Bone marrow (tissue), 2 donors: ENCODE data around the gene SMCO2.

Source experiments
- DNase-seq, 2 donors: peaks; one replicate each; lab custom pipeline; 2025; lab: John Stamatoyannopoulos, UW

The SMCO2 gene

DNA sequence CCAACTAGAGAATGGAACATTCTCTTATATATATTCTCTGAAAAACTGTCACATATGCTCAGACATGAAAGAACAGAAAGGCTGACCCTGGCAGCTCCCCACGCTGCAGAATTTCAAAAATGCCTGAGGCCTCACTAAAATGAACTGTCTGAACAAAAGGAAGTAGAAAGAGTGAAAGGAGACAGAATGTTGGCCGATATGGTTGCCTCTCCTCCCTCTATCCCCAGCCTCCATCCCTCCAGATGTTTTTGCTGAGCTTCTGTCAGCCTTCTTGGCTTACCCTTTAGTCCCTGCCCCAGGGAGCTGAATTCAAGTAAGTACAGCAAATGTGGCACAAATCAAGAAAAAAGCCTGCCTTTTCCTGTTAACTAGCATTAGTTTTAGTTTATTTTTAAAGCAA lies 6.9 kb downstream of the SMCO2 start:
- no peak for DNase-seq

DNA sequence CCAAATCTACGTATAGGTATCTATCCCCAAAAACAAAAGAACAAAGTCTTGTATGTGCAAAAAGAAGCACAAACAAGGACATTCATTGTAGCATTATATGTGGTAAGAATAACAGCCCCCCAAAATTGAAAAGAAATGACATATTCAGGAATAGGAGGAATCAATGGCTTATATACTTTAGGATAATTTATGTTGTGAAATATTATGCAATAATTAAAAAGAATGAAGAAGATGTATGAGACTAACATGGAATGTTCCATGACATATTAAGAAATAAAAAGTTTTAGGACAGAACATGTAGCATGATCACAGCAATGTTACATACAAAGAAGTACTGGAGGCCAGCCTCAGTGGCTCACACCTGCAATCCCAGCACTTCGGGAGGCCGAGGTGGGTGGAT lies 9.1 kb downstream of the SMCO2 start:
- no peak for DNase-seq

DNA sequence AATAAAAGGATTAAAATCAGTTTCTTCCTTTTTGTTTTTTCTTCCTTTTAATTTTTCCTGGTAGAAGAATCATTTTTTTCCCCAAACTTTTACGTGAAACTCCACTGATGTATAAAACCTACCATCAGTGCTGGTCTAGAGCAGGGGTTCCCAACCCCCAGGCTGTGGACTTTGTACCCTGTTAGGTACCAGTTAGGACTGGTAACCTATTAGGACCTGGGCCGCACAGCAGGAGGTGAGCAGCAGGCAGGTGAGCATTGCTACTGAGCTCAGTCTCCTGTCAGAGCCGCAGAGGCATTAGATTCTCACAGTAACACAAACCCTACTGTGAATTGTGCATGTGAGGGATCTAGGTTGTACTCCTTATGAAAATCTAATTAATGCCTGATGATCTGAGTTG lies 10.1 kb downstream of the SMCO2 start:
- no peak for DNase-seq

DNA sequence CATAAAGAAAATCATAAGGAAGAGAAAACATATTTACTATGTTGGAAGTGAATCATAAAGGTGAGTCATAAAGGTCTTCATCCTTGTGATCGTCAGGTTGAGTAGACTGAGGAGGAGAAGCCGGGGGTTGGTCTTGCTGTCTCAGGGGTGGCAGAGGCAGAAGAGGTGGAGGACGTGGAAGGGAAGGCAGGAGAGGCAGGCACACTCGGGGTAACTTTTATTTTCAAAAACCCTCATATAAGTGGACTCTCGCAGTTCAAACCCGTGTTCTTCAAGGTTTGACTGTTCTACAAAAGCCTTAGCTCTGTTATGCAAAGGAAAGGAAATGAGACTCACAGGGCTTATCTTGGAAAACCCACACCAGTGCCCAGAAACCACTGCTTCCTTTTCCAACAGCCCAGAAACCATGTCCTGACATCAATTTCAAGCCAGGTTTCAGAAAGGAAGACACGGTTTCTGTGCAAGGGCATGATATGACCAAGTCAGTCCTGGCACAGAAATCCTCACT lies 14.0 kb downstream of the SMCO2 start:
- peak in 1 of 2 donors; percentile 79 for DNase-seq

DNA sequence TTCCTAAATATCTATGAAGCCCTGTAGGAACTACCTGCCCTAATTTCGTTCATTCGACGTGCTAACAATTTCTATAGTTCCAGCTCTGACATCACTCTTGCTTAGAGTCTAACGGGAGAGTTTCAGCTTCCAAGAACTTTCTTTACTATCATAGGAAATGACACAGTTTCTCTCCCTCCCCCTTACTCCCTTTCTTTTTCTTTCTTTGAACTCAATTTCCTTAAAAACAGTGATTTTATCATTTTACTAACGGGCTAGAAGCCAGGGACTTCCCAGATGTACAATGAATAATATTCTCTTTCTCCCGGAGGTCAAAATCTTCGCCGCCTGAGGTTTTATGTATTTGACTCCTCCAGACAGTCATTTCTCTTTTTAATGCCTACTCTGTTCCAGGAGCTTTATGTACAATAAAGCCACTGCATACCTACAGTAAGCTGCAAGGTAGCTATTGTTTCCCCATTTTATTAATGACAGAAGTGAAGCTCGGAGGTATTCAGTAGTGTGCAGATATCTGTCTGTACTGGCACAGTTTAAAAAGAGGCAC lies 15.7 kb downstream of the SMCO2 start:
- peak in 1 of 2 donors; percentile 13 for DNase-seq

DNA sequence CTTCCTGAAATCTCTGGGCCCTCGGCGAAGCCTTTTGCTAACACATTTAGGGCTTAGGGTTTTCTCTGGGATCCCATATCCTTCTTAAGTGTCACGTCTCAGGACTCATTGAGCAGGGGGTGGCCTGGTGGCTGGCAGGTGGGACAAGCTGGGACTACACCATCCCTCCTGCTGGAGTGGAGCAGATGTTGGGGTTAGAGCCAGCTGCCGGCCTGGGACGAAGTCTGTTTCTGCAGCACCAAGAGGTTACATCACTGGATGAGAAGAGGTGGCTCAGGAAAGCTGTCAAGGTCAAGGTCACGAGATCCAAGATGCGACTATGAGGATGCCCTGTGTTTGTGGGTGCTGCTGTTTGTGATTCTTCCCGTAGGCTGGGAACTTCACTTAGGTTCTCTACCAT lies 16.3 kb downstream of the SMCO2 start:
- DNase-seq = no peak

DNA sequence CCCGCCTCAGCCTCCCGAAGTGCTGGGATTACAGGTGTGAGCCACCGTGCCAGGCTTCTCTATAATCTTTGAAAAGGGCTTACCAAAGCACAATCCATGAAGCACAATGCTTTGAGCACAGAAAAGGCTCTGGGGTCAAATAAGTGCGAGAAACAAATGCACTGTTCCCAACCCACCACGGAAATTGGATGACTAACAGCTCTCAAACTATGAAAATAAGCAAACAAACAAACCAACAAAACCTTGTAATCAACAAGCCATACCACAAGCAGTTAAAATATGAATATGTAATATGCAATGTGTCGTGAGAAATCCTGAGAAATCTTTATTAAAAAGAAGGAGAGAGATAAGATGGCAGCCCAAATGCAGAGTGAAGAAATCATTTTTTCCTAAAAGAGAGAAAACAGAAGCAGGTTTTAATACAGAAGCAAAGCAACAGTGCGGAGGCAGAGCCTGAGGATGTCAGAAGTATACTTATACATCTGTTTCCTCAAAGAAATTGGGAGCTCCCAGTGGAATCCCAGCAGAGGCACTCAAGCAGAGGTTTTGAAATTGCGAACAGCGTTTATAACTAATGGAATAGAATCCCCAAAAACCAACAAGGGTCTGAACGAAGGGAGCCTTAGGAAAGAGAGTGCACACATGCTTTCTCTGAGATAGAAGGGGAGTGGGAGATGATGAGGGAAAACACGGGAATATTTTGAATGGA lies 17.1 kb downstream of the SMCO2 start:
- no peak for DNase-seq

DNA sequence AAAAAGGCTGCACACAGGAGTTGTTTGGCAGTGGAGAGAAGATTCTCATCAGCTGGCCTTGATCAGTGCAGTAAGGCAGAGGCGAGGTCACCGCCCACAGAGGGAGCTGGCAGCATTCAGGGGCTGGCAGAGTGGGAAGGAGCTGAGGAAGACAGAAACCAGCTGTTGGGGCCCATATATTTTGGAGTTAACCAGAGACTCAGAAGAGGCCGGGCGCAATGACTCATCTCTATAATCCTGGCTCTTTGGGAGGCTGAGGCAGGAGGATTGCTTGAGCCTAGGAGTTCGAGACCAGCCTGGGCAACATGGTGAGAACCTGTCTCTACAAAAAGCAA lies 17.7 kb downstream of the SMCO2 start:
- peak in 1 of 2 donors; percentile 63 for DNase-seq

DNA sequence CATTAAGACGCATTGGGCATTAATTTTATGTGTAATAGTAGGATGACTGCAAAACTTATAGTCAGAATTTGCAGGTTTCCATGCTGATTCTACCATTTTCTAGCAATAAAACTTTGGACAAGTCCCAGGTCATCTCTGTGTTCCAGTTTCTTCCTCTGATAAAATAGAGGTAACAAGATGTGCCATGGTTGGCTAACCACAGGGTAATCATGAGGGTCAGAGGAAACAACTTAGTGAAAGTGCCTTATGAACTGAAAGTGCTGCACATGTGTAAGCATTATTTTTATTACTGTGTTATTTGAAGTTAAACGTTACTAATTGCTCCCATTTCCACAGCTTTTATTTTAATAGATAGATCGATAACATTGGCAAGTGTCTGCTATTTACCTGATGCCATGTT lies 21.1 kb downstream of the SMCO2 start:
- DNase-seq = no peak

DNA sequence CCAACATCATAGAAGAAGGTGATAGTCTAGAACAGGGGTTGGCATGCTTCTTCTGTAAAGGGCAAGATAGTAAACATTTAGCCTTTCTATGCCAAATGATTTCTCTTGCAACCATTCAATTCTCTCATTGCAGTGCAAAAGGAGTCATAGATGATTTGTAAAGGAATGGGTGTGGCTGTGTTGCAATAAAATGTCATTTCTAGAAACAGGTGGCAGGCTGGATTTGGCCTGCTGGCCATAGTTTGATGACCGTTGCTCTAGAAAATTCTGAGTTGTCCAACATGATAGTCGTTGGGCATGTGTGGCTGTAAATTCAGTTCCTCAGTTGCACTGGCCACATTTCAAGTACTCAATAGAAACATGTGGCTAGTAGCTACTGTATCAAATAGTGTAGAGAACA lies 21.7 kb downstream of the SMCO2 start:
- DNase-seq = no peak

DNA sequence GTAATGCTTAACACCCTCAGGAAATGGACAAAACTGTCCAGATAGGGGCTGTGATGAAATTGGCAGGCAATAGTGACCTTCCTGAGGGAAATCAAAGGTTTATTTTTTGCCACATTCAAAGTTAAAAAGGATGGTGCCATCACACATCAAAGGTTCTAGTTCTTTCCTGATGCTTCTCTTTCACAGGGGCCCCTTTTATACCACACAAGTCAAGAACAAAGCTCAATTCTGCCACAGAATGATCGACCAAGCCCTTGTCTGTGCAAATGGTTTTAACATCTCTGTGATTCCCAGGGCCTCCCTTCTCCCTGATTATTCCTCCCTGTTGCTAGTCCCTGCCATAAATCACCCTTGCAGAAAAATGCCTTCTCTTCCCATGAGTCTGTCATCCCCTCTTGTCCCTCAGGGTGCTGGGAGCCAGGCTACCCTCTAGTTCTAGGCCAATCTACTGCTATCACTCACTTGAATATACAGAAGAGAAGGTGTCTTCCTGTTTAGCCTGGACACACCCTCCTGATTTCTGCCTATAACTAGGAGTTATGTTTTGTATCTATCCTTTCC lies 22.7 kb downstream of the SMCO2 start:
- no peak for DNase-seq

DNA sequence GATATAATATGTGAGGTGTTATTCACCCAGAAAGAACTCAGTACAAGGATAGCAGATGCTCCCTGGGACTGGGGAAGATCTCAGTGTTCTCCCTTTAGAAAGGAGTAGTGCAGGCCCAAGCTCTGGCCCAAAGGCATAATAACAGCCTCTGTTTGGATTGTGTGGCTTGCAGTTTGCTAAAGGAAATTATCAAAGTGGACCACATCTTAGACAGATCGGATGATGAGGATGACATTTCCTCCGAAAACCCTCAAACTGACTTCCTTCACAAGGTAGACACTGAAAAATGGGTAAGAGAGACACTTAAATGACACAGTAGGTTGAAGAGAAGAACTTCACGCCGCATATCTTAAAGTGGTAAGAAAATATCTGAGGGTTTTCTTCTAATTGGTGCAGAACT lies 26.1 kb downstream of the SMCO2 start:
- DNase-seq = peak in 1 of 2 donors; percentile 13

DNA sequence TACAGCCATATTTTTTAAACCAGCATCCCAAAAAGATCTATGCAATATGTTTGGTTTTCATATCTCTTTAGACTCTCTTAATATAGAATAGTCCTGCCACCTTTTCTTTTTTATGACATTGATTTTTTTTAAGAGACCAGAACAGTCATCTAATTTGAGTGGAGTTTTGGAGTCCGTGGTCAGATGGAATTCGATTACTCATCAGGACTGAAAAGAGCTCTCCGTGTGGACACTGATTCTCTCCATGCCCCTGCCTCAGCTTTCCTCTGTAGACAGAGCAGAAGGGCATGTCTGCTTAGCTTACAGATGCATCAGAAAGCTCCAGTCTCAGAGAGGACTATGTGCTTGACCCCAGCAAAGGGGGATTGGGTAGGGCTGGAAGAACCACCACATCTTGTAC lies 27.8 kb downstream of the SMCO2 start:
- DNase-seq = no peak

DNA sequence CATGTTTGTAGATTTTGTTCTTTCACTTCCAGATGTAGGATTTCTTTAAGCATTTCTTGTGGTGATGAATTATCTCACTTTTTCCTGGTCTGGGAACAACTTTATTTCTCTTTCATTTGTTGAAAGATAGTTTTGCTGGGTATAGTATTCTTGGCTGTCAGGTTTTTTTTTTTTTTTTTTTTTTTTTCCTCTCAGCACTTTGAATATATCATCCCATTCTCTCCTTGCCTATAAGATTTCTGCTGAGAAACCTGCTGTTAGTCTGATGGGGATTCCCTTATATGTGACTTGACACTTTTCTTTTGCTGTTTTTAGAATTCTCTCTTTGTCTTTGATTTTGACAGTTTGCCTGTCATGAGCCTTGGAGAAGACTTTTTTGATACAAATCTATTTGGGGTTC lies 30.5 kb downstream of the SMCO2 start:
- DNase-seq = no peak

DNA sequence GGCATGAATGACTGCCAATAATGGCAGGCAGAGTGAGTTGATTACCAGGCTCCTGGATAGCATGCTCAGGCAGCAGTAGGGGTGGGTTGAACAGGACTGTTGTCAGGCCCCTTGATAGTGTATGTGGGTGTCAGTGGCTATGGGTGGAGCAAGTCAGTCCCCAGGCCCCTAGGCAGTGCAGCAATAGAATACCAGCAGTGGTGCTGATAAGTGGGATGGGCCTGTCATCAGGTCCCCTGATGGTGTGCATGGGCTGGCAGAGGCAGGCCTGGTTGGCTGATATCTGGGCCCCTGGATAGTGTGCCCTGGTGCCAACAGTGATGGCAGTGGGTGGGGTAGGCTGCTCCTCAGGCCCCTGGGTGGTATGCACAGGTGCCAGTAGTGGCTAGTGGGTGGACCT lies 32.4 kb downstream of the SMCO2 start:
- no peak for DNase-seq

DNA sequence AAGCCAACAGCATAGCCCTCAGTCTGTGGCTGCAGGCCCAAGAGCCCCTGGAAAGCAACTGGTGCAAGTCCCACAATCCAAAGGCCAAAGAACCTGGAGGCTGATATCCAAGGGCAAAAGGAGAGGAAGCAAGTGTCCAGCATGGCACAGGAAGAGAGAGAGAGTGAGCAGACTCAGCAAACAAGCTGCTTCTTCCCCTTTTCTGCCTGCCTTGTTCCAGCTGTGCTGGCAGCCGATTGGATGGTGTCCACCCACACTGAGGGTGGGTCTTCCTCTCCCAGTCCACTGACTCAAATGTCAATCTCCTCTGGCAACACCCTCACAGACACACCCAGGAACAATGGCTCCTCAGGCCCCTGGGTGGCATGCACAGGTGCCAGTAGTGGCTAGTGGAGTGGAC lies 33.5 kb downstream of the SMCO2 start:
- DNase-seq = no peak

DNA sequence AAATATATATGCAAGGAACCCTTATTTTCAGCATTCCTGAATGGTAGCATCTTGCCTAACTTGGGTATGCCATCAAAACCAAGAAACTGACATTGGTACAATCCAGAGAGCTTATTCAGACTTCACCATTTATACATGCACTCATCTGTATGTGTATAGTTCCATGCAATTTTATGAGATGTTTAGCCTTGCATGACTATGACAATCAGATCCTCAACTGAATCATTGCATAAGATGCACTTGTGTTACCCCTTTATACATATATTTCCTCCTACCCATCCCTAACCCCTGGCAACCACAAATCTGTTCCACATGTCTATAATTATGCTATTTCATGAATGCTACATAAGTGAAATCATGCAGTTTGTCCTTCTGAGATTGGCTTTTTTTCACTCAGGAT lies 40.4 kb downstream of the SMCO2 start:
- no peak for DNase-seq

DNA sequence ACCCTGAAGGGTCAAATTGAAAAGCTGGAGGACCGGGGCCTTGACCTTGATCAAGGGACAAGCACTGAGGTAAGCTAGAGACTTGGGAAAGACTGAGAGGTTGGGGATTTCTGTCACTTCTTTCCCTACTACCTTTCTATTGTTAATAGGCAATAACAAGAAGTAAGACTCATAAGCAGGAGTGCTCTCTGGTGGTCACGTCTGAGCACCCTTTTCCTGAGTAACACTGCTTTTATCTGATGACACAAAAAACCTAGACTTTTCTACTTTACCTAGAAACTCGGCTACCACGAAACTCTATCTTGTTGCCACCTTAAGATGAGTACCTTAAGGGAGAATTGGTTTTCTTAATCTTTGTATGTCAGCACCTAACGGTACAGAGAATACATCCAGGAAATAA lies 41.9 kb downstream of the SMCO2 start:
- DNase-seq = no peak

DNA sequence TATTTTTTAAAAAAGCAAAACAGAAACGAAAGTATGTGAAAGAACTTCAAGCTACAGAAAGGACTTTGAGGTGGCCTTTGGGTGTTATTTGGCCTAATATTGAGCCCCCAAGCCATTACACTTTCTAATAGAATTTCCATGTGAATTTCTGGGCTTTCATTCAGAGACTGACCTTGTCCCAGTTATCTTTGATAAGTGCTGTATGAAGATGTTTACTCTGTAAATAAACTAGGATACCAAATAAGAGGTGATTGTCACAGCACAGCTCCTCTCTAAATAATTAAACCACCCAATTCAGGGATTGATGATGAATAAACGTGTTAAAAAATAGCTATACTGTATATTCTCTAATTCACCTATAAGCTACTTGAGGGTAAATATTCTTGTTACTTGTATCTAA lies 44.7 kb downstream of the SMCO2 start:
- no peak for DNase-seq

DNA sequence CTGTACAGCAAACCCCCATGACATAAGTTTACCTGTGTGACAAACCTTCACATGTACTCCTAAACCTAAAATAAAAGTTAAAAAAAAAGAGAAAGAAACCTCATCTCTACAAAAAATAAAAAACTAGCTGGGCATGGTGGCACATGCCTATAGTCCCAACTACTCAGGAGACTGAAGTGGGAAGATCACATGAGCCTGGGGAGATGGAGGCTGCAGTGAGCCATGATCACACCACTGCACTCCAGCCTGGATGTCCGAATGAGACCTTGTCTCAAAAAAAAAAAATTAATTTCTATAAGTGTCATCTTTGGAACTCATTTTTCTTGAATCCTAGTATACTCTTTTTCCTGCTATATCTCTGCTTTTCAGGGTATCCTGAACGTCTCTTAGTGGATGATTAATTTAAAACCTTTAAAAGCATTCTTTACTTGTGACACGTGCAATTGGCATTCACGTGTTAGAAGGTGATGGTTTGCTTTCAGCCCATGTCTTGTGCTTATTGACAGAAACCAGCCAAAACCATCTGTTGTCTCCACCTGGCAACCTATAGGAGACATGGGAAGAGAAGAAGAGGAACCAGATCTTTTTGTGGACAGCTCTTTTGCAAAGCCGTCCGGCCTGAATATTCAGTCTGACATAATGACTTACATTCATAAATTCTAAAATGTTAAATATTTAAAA lies 46.9 kb downstream of the SMCO2 start:
- DNase-seq = no peak

DNA sequence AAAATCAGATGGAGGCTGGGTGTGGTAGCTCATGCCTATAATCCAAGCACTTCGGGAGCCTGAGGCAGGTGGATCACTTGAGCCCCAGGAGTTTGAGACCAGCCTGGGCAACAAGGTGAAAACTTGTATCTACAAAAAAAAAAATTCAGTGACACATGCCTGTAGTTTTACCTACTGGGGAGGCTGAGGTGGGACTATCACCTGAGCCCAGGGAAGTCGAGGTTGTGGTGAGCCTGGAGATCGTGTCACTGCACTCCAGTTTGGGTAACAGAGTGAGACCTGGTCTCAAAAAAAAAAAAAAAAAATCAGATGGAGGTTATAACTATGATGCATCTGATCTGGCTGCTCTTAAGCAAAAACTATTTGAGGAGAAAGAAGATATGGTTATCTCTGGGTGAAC lies 50.9 kb downstream of the SMCO2 start:
- DNase-seq = no peak

DNA sequence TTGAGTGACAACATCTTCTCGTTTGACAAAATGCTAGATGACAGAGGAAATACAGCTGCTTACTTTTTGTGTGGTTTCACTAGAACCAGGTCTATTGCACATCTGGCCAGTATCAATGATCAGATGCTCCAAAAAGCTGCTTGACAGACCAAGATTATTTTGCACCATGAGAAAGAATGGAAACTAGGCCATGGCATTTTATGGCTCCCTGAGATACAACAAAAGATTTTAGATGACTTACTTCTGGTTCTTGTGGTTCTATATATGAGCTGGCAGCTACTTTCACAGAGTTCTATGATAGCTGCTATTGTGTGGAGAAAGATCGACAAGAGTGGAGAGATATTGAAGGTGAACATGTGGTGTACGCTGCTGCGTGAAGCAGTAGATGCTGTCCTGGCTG lies 51.6 kb downstream of the SMCO2 start:
- DNase-seq = no peak

DNA sequence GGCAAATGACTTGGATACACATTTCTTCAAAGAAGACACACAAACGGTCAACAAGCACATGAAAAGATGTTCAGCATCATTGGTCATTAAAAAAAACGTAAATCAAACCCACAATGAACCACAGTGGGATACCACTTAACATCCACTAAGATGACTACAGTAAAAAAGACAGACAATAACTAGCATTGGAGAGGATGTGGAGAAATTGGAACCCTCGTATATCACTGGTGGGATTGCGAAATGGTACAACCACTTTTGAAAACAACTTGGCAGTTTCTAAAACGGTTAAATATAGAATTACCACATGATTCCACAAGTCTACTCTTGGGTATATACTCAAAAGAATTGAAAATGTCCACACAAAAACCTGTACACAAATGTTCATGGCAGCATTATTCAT lies 52.2 kb downstream of the SMCO2 start:
- no peak for DNase-seq
